H9 (cell line): Measurements from ENCODE around the gene PIAS1. TPM values are rescaled to one million over a fixed set of nuclear protein-coding genes. Genes with fewer than 3 reads are reported as not detected.

Source experiments
- DNase-seq: peaks from one replicate; pipeline ENCODE4 v3.0.0-alpha.2; 2017
- H2AFZ ChIP-seq: one replicate; pipeline ENCODE4 v1.6.1; 2013; ENCODE audit warnings: mild to moderate bottlenecking, low read length, control low read depth, moderate library complexity
- H2AK5ac ChIP-seq: 2 replicates; pipeline ENCODE4 v1.6.1; 2013; ENCODE audit warnings: low read length, control low read depth, mixed read lengths; ENCODE audit not compliant: insufficient read length
- H2BK120ac ChIP-seq: one replicate; pipeline ENCODE4 v1.6.1; 2013; ENCODE audit warnings: low read depth, mild to moderate bottlenecking, low read length, control low read depth, inconsistent platforms; ENCODE audit not compliant: poor library complexity, severe bottlenecking
- H2BK12ac ChIP-seq: 2 replicates; pipeline ENCODE4 v1.6.1; 2013; ENCODE audit warnings: low read length, control low read depth, mixed read lengths, low read depth; ENCODE audit not compliant: insufficient read length
- H2BK15ac ChIP-seq: 2 replicates; pipeline ENCODE4 v1.6.1; 2013; ENCODE audit warnings: low read depth, low read length, control low read depth
- H2BK20ac ChIP-seq: one replicate; pipeline ENCODE4 v1.6.1; 2013; ENCODE audit warnings: low read depth, mild to moderate bottlenecking, low read length, control low read depth, inconsistent platforms; ENCODE audit not compliant: poor library complexity, severe bottlenecking
- H2BK5ac ChIP-seq: 2 replicates; pipeline ENCODE4 v1.6.1; 2013; ENCODE audit warnings: low read length, control low read depth, mixed read lengths; ENCODE audit not compliant: insufficient read length
- H3K14ac ChIP-seq: 2 replicates; pipeline ENCODE4 v1.6.1; 2013; ENCODE audit warnings: low read length, control low read depth; ENCODE audit not compliant: insufficient read depth
- H3K18ac ChIP-seq: 2 replicates; pipeline ENCODE4 v1.6.1; 2013; ENCODE audit warnings: low read depth, mild to moderate bottlenecking, mixed read lengths, low read length, control low read depth; ENCODE audit not compliant: insufficient read length
- H3K23ac ChIP-seq: 2 replicates; pipeline ENCODE4 v1.6.1; 2013; ENCODE audit warnings: low read length, control low read depth, mixed read lengths, low read depth; ENCODE audit not compliant: insufficient read length
- H3K23me2 ChIP-seq: 2 replicates; pipeline ENCODE4 v1.6.1; 2013; ENCODE audit warnings: low read depth, mild to moderate bottlenecking, mixed read lengths, low read length, control low read depth; ENCODE audit not compliant: insufficient read length, poor library complexity, severe bottlenecking
- H3K27ac ChIP-seq: 2 replicates; pipeline ENCODE4 v1.5.1; 2013; ENCODE audit warnings: low read length, control low read depth, mixed read lengths, low read depth; ENCODE audit not compliant: insufficient read length
- H3K27me3 ChIP-seq: 2 replicates; pipeline ENCODE4 v1.6.1; 2013; ENCODE audit warnings: low read length, control low read depth, inconsistent platforms; ENCODE audit not compliant: insufficient read depth
- H3K4ac ChIP-seq: 2 replicates; pipeline ENCODE4 v1.6.1; 2013; ENCODE audit warnings: low read depth, mild to moderate bottlenecking, control low read depth, inconsistent platforms, low read length, moderate library complexity
- H3K4me1 ChIP-seq: 2 replicates; pipeline ENCODE4 v1.6.1; 2013; ENCODE audit warnings: low read length, control low read depth, inconsistent platforms; ENCODE audit not compliant: insufficient read depth
- H3K4me2 ChIP-seq: 2 replicates; pipeline ENCODE4 v1.6.1; 2013; ENCODE audit warnings: low read length, control low read depth, mixed read lengths; ENCODE audit not compliant: insufficient read length, insufficient read depth
- H3K56ac ChIP-seq: 2 replicates; pipeline ENCODE4 v1.6.1; 2013; ENCODE audit warnings: low read depth, mild to moderate bottlenecking, mixed read lengths, low read length, control low read depth; ENCODE audit not compliant: insufficient read length
- H3K79me1 ChIP-seq: 2 replicates; pipeline ENCODE4 v1.6.1; 2013; ENCODE audit warnings: low read depth, mild to moderate bottlenecking, moderate library complexity, low read length, control low read depth, inconsistent platforms; ENCODE audit not compliant: insufficient read depth, poor library complexity, severe bottlenecking
- H3K79me2 ChIP-seq: 2 replicates; pipeline ENCODE4 v1.6.1; 2013; ENCODE audit warnings: low read length, control low read depth, inconsistent platforms; ENCODE audit not compliant: insufficient read depth
- H3K9ac ChIP-seq: 2 replicates; pipeline ENCODE4 v1.6.1; 2013; ENCODE audit warnings: low read length, control low read depth, mixed read lengths; ENCODE audit not compliant: insufficient read length; ENCODE audit errors: extremely low read depth
- H3K9me3 ChIP-seq: one replicate; pipeline ENCODE4 v1.6.1; 2013; ENCODE audit warnings: low read depth, low read length, inconsistent platforms; ENCODE audit not compliant: control insufficient read depth
- H3T11ph ChIP-seq: one replicate; pipeline ENCODE4 v1.6.1; 2013; ENCODE audit warnings: mild to moderate bottlenecking, low read length, control low read depth, inconsistent platforms
- H4K20me1 ChIP-seq: one replicate; pipeline ENCODE4 v1.6.1; 2013; ENCODE audit not compliant: control insufficient read depth, insufficient read length, insufficient read depth
- H4K5ac ChIP-seq: 2 replicates; pipeline ENCODE4 v1.6.1; 2013; ENCODE audit warnings: low read depth, mild to moderate bottlenecking, mixed read lengths, low read length, control low read depth; ENCODE audit not compliant: insufficient read length
- H4K8ac ChIP-seq: replicated peaks from 2 replicates; pipeline ENCODE4 v1.6.1; 2013; ENCODE audit warnings: low read length, control low read depth, mixed read lengths, low read depth; ENCODE audit not compliant: insufficient read length
- H4K91ac ChIP-seq: 2 replicates; pipeline ENCODE4 v1.6.1; 2013; ENCODE audit warnings: low read depth, mild to moderate bottlenecking, moderate library complexity, mixed read lengths, low read length, control low read depth; ENCODE audit not compliant: insufficient read length
- H3K27ac Mint-ChIP-seq, 3 experiments: 2 replicates in 2 of 3; 3 replicates in 1 of 3; pipeline ENCODE4 v1.8.0; 2020 to 2021; ENCODE audit warnings: mixed read lengths in 3 of 3, mild to moderate bottlenecking in 1 of 3, moderate library complexity in 1 of 3
- H3K27me3 Mint-ChIP-seq: 2 replicates; pipeline ENCODE4 v1.8.0; 2021; ENCODE audit warnings: low read depth, mild to moderate bottlenecking, moderate library complexity, mixed read lengths
- H3K36me3 Mint-ChIP-seq, 3 experiments: 2 replicates in 2 of 3; 3 replicates in 1 of 3; pipeline ENCODE4 v1.8.0; 2020 to 2021; ENCODE audit warnings: low read depth in 3 of 3, mixed read lengths in 3 of 3; ENCODE audit not compliant: insufficient read depth in 1 of 3
- H3K4me1 Mint-ChIP-seq, 2 experiments: 2 replicates each; pipeline ENCODE4 v1.8.0; 2020; ENCODE audit warnings: mixed read lengths in 2 of 2
- H3K4me3 Mint-ChIP-seq, 2 experiments: 2 replicates in 1 of 2; 3 replicates in 1 of 2; pipeline ENCODE4 v1.8.0; 2020 to 2021; ENCODE audit warnings: mild to moderate bottlenecking in 2 of 2, mixed read lengths in 2 of 2, moderate library complexity in 1 of 2
- H3K9me3 Mint-ChIP-seq, 2 experiments: 2 replicates in 1 of 2; 3 replicates in 1 of 2; pipeline ENCODE4 v1.8.0; 2020; ENCODE audit warnings: mild to moderate bottlenecking in 2 of 2, mixed read lengths in 2 of 2, moderate library complexity in 1 of 2
- CTCF ChIP-seq: fragments of 200-600 bp; sonication (generic); conservative IDR thresholded peaks from 3 replicates; pipeline ENCODE4 v1.8.0; 2021; ENCODE audit warnings: antibody characterized with exemption, mild to moderate bottlenecking
- WGBS: extraction: QIAGEN DNeasy Blood & Tissue Kit; methylation state at CpG from one replicate; pipeline ENCODE4 v1.1.7; 2013; ENCODE audit warnings: missing lambda C conversion rate, low lambda C conversion rate, mixed read lengths; ENCODE audit not compliant: insufficient read length; ENCODE audit errors: extremely low coverage; 5-methylcytosine and 5-hydroxymethylcytosine counted together
- total RNA-seq: library from RNA; stranded (reverse); gene quantifications from 2 replicates; pipeline ENCODE4 v1.2.1, GENCODE V29; 2021

Gene PIAS1
- total RNA-seq, 1 experiment from 2014 or later = 31.1 TPM

GRCh38 chr15:68042156-68042854 is 11.8 kb upstream of the PIAS1 start:
- TF ChIP-seq CTCF = no peak
- Histone ChIP-seq H3K9me3 (no peaks in the 10 kb centered on the region), H3T11ph (no peak overlapping the region), H3K4ac (no peak overlapping the region), H3K4me1 (no peaks in the 10 kb centered on the region), H2AFZ (no peak overlapping the region), H3K4me2 (no peak overlapping the region), H3K18ac (no peak overlapping the region), H3K56ac (no peak overlapping the region), H3K27me3 (no peaks in the 10 kb centered on the region), H2BK15ac (no peak overlapping the region), H4K5ac (no peak overlapping the region), H2BK120ac (no peak overlapping the region), H3K79me1 (no peaks in the 10 kb centered on the region), H4K91ac (no peak overlapping the region), H3K79me2 (no peaks in the 10 kb centered on the region), H2BK20ac (no peak overlapping the region), H2BK5ac (no peak overlapping the region), H3K27ac (no peak overlapping the region), H2AK5ac (no peak overlapping the region), H3K14ac (no peak overlapping the region), H2BK12ac (no peak overlapping the region), H4K8ac (no peak overlapping the region), H3K9ac (no peak overlapping the region), H3K23me2 (no peaks in the 10 kb centered on the region), H4K20me1 (no peaks in the 10 kb centered on the region), H3K23ac (no peak overlapping the region)
- Mint-ChIP-seq H3K9me3 (peaks cover 5 to 13% of the 10 kb centered on the region in 2 experiments), H3K4me1 (peaks cover 5 to 8% of the 10 kb centered on the region in 2 experiments; a peak in 2 of 4 replicates), H3K36me3 (peaks cover 0 to 1% (median 0%) of the 10 kb centered on the region in 3 experiments; a peak in 1 of 7 replicates), H3K27ac (no peak overlapping the region), H3K4me3 (no peak overlapping the region), H3K27me3 (no peaks in the 10 kb centered on the region; the same call in 1 of the 2 replicates)
- no peak for DNase-seq
- WGBS = no CpG with 5 or more reads among the region's 5 CpGs
